Measurements from ENCODE around the gene CAMK2N2.

Gene CAMK2N2

DNA sequence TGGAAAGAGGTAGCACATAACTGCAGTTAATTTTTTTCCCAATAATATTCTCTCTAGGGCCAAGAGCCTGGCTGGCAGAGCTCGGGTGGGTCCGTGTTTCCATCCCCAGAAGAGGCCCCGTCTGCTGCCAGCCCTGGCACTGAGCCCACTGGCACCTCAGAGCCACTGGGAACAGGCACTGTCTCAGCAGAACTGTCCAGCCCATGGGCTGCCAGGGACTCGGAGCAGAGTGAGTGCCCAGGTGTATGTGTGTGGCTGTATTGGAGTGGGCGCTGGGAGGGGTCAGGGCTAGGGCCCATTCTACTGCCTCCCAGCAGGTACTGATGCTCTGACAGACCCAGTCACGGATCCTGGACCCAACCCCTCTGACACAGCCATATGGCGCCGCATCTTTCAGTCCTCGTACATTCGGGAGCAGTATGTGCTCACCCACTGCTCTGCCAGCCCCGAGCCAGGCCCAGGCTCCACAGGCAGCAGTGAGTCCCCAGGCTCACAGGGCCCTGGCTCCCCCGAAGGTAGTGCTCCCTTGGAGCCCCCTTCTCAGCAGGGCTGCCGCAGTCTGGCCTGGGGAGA lies 23.0 kb downstream of the CAMK2N2 start:
- CTCF ChIA-PET = interaction anchor here (0.8 to 7.8 kb wide), 4 partner anchors 10 to 341 kb away, joined by 3 to 98 read pairs (median 3); partner anchors contain the start of gene VWA5B2

GRCh38 chr3:184237807-184238206 lies 23.5 kb downstream of the CAMK2N2 start:
- CTCF ChIA-PET = interaction anchor here (0.8 to 7.8 kb wide), 4 partner anchors 10 to 340 kb away, joined by 3 to 98 read pairs (median 3); partner anchors contain the start of genes EEF1AKMT4 and VWA5B2
- POLR2A ChIA-PET = no interaction called here
- TF ChIP-seq CTCF (IDR thresholded peaks at IDR 0.05; ENCODE audit: control extremely low read depth, extremely low read depth, low read depth, missing control alignments) = no peak
- no peak for DNase-seq (ENCODE audit: extremely low spot score)

More for the DNA sequence above, 23.0 kb downstream of the CAMK2N2 start:
- no peak for DNase-seq (ENCODE audit: extremely low spot score)
- POLR2A ChIA-PET = no interaction called here
- TF ChIP-seq CTCF (IDR thresholded peaks at IDR 0.05; ENCODE audit: control extremely low read depth, extremely low read depth, low read depth, missing control alignments) = no peak

DNA sequence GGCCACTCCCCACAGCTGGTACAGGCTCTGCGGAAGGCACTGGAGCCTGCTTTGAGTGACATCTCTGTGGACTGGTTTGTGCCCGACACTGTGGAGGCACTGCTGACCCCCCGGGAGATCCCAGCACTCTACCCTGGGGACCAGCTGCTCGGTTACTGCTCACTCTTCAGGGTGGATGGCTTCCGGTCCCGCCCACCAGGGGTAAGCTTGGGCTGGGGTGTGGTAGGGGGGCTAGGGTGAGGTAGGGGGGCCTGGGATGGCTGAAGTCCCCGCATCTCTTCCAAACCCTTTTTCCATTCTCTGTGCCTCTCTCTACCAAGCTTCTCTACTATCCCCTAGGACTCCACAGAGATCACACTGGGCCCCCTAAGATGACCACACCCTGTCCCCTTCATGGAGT lies 24.1 kb downstream of the CAMK2N2 start:
- no peak for TF ChIP-seq CTCF (IDR thresholded peaks at IDR 0.05; ENCODE audit: control extremely low read depth, extremely low read depth, low read depth, missing control alignments)
- CTCF ChIA-PET = interaction anchor here (1.0 to 7.8 kb wide), 3 partner anchors 9 to 14 kb away, joined by 3 to 98 read pairs (median 3); partner anchors contain the start of genes EEF1AKMT4 and VWA5B2
- POLR2A ChIA-PET = no interaction called here
- no peak for DNase-seq (ENCODE audit: extremely low spot score)

DNA sequence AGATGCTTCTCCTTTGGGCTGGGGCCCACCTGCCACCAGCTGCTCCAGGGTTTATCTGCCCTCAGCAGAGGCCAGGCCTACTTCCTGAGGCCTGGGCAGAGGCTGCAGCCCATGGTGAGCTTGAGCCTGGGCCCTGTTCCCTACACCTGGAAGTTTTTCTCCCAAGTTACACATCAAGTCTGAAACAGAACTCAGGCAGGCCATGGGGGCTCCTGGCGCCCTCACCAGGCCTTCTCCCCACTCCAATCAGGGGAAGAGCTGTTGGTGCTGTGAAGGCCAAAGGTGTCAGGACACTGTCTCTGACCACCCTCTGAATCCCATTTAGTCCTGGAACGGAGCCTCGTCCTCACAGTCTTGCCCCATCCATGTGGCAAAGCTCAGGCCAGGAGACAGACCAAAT lies 24.7 kb downstream of the CAMK2N2 start:
- TF ChIP-seq CTCF (IDR thresholded peaks at IDR 0.05; ENCODE audit: control extremely low read depth, extremely low read depth, low read depth, missing control alignments) = no peak
- ChIA-PET POLR2A (no interaction called here), CTCF (interaction anchor here (1.0 to 7.8 kb wide), 4 partner anchors 9 to 14 kb away, joined by 3 to 98 read pairs (median 4); partner anchors contain the start of genes EEF1AKMT4 and VWA5B2)
- no peak for DNase-seq (ENCODE audit: extremely low spot score)

DNA sequence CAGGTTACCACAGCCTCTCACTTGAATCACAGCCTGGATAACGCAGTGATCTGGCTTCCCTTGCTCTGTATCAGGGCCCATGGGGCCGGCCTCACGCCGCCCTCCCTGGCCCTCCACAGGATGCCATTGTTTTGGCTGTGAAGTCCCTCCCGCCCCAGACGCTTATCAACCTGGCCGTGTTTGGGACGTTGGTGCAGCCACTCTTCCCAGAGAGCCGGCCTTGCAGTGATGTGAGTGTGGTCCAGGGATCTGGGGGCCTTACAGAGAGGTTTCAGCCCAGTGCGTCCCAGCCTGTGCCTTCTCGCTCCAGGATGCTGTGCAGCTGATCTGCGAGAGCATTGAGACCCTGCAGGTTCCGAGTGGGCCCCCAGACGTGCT lies 25.3 kb downstream of the CAMK2N2 start:
- ChIA-PET CTCF (interaction anchor here (1.0 to 7.8 kb wide), 2 partner anchors 8 to 10 kb away, joined by 4 to 98 read pairs; partner anchors contain the start of gene VWA5B2), POLR2A (no interaction called here)
- no peak for TF ChIP-seq CTCF (IDR thresholded peaks at IDR 0.05; ENCODE audit: control extremely low read depth, extremely low read depth, low read depth, missing control alignments)
- DNase-seq (ENCODE audit: extremely low spot score) = no peak

- DNase-seq (ENCODE audit: extremely low spot score) = no peak
- CTCF ChIA-PET = interaction anchor here (1.0 to 7.8 kb wide), 2 partner anchors 7 to 11 kb away, joined by 4 to 98 read pairs; partner anchors contain the start of gene VWA5B2
- POLR2A ChIA-PET = no interaction called here
- TF ChIP-seq CTCF (IDR thresholded peaks at IDR 0.05; ENCODE audit: control extremely low read depth, extremely low read depth, low read depth, missing control alignments) = no peak
Measured at GRCh38 chr3:184235381-184236032, 25.8 kb downstream of the CAMK2N2 start.

Measured in GM10248 (cell line).